ENCODE data around the gene IP6K1. TPM values are rescaled to one million over a fixed set of nuclear protein-coding genes. Genes with fewer than 3 reads are reported as not detected.

Gene IP6K1
- total and polyA plus RNA-seq, 2 donors from 2014 or later, result 21.7 to 49.6 TPM

DNA sequence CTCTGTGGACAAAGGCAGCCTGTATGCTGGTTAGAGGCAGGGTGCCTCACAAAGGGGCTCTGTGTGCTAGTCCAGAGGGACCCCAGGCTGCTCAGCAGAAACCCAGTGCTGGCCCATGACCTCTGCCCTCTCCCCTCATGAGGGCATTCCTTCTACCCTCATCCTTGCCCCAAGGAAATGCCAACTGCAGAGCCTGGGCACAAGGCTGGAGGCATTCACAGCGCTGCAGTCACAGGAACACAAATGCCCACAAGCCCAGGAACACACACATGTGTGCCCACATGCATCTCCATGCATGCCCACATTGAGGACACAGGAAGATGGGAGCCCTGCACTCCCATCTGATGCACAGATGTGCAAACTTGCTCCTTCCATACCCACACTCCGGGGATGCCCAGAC, 20.5 kb upstream of the IP6K1 start:
- no peak overlapping the region for H3K27ac ChIP-seq (ENCODE audit: low read depth in 2 of 2, low read length in 2 of 2)
- H3K9ac ChIP-seq (ENCODE audit: low read length in 3 of 3), result no peak overlapping the region
- peaks cover 4 to 59% (median 4%) of the 10 kb centered on the region in 3 donors for H3K4me1 ChIP-seq (ENCODE audit: control insufficient read depth in 2 of 3, insufficient read depth in 2 of 3, low read depth in 1 of 3, low read length in 3 of 3)

DNA sequence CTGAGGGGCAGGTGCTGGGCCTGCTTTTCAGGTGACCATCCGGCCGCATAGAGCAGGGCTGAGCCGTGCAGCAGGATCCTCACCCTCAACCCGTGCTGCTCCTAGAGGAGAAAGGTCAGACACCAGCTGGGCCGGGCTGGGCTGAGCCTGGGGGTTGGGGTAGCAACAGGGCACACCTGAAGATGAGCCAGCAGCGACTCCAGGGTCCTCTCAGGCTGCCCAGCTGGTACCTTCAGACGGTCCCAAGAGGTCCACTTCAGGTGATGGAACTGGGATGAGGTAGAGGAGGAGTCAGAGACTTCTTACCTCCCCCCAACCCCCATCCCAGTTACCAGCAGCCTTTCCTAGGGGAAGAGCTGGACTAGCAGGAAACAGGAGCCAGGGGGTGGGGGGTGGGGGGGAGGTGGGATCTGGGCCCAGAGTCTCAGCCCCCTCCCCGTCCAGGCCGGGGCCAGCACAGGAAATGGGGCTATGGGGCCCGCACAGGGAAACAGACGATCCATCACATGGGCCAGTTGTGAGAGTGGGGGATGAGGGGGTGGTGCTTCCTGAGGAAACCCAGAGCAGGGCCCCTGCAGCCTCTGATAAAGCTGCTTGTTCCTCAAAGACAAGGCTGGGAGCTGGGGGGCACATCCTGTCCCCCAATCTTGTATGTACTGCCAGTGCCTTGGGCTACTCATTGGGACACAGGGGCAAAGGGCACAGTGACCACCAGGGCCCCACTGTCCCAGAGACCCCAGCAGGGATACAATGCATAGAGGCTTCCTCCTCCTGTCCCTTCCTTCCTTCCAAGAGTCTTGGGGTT, 19.8 kb upstream of the IP6K1 start:
- DNase-seq (peak; percentile 83 to 96 (median 86)), FAIRE-seq (no peak)
- peak overlapping the region in 1 of 3 donors; percentile 32 for H3K4me3 ChIP-seq (ENCODE audit: low read length in 3 of 3)
- H3K36me3 ChIP-seq (ENCODE audit: control insufficient read depth in 2 of 3, insufficient read depth in 3 of 3, low read length in 3 of 3), result peaks cover 0 to 13% (median 3%) of the 10 kb centered on the region in 3 donors
- TF ChIP-seq, protein P1, sequence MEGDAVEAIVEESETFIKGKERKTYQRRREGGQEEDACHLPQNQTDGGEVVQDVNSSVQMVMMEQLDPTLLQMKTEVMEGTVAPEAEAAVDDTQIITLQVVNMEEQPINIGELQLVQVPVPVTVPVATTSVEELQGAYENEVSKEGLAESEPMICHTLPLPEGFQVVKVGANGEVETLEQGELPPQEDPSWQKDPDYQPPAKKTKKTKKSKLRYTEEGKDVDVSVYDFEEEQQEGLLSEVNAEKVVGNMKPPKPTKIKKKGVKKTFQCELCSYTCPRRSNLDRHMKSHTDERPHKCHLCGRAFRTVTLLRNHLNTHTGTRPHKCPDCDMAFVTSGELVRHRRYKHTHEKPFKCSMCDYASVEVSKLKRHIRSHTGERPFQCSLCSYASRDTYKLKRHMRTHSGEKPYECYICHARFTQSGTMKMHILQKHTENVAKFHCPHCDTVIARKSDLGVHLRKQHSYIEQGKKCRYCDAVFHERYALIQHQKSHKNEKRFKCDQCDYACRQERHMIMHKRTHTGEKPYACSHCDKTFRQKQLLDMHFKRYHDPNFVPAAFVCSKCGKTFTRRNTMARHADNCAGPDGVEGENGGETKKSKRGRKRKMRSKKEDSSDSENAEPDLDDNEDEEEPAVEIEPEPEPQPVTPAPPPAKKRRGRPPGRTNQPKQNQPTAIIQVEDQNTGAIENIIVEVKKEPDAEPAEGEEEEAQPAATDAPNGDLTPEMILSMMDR (IDR thresholded peaks at IDR 0.05; ENCODE audit: borderline replicate concordance, extremely low read depth, insufficient read depth), result no peak
- no peaks in the 10 kb centered on the region for H3K9me3 ChIP-seq (ENCODE audit: control insufficient read depth in 2 of 3, insufficient read depth in 1 of 3, low read length in 3 of 3)
- H3K27ac ChIP-seq (ENCODE audit: low read depth in 2 of 2, low read length in 2 of 2), result peak overlapping the region; percentile 86 to 95
- intact Hi-C loops (cut with DNase I), result no loop called here
- H3K4me1 ChIP-seq (ENCODE audit: control insufficient read depth in 2 of 3, insufficient read depth in 2 of 3, low read depth in 1 of 3, low read length in 3 of 3), result peaks cover 4 to 52% (median 4%) of the 10 kb centered on the region in 3 donors
- peak overlapping the region in 1 of 3 donors; percentile 12 for H3K9ac ChIP-seq (ENCODE audit: low read length in 3 of 3)
- no peaks in the 10 kb centered on the region for H3K27me3 ChIP-seq (ENCODE audit: control insufficient read depth, insufficient read depth, low read length)

More for the DNA sequence above, 20.5 kb upstream of the IP6K1 start:
- DNase-seq (no peak), FAIRE-seq (no peak)
- no peak overlapping the region for H3K4me3 ChIP-seq (ENCODE audit: low read length in 3 of 3)
- H3K9me3 ChIP-seq (ENCODE audit: control insufficient read depth in 2 of 3, insufficient read depth in 1 of 3, low read length in 3 of 3), result no peaks in the 10 kb centered on the region
- H3K36me3 ChIP-seq (ENCODE audit: control insufficient read depth in 2 of 3, insufficient read depth in 3 of 3, low read length in 3 of 3), result peaks cover 0 to 13% (median 4%) of the 10 kb centered on the region in 3 donors
- intact Hi-C loops (cut with DNase I), result no loop called here
- no peaks in the 10 kb centered on the region for H3K27me3 ChIP-seq (ENCODE audit: control insufficient read depth, insufficient read depth, low read length)
- TF ChIP-seq, protein P1 (IDR thresholded peaks at IDR 0.05; ENCODE audit: borderline replicate concordance, extremely low read depth, insufficient read depth), result no peak

DNA sequence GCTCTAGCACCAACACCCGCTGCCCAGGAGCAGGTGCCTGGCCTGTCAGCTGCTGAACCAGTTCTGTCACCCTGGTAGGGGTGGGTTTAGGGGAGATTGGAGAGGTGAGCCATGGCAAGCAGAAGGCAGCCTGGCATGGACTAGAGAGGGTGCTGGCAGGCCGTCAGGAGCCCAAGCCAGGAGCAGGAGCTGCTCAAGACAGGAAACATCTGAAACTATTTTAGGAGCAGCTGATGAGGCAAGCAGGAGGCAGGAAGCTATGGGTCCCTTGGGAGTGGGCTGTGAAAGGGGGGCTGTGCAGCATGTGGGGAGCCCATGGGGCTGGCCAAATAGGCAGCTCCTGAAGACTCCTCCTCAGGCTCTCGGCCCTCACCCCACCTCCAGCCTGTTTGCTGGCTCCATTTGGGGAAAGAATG, 19.0 kb upstream of the IP6K1 start:
- H3K4me1 ChIP-seq (ENCODE audit: control insufficient read depth in 2 of 3, insufficient read depth in 2 of 3, low read depth in 1 of 3, low read length in 3 of 3), result peaks cover 4 to 52% (median 4%) of the 10 kb centered on the region in 3 donors
- TF ChIP-seq, protein P1 (IDR thresholded peaks at IDR 0.05; ENCODE audit: borderline replicate concordance, extremely low read depth, insufficient read depth), result no peak
- peak; percentile 75 to 95 (median 78) for DNase-seq
- peak overlapping the region in 1 of 3 donors; percentile 32 for H3K4me3 ChIP-seq (ENCODE audit: low read length in 3 of 3)
- FAIRE-seq, result no peak
- intact Hi-C loops (cut with DNase I), result no loop called here
- H3K9ac ChIP-seq (ENCODE audit: low read length in 3 of 3), result peak overlapping the region in 1 of 3 donors; percentile 12
- H3K27me3 ChIP-seq (ENCODE audit: control insufficient read depth, insufficient read depth, low read length), result no peaks in the 10 kb centered on the region
- H3K27ac ChIP-seq (ENCODE audit: low read depth in 2 of 2, low read length in 2 of 2), result peak overlapping the region; percentile 86 to 95
- peaks cover 0 to 13% (median 0%) of the 10 kb centered on the region in 3 donors for H3K36me3 ChIP-seq (ENCODE audit: control insufficient read depth in 2 of 3, insufficient read depth in 3 of 3, low read length in 3 of 3)
- no peaks in the 10 kb centered on the region for H3K9me3 ChIP-seq (ENCODE audit: control insufficient read depth in 2 of 3, insufficient read depth in 1 of 3, low read length in 3 of 3)

All from kidney (tissue), 14 donors.